OCI-LY7 (cell line): ENCODE measurements around the gene GRK3. TPM values are rescaled to one million over a fixed set of nuclear protein-coding genes. Genes with fewer than 3 reads are reported as not detected.
"Not testable (repeated sequence)": the region's sequence is repeated elsewhere in the genome, so short reads cannot be mapped to it uniquely, and the experiment has no call there.

ENCODE experiments used
- BruUV-seq: library from RNA; stranded (reverse); fragments of 400-500 nt; replicated peaks from 2 replicates; lab custom pipeline; 2021; lab: Mats Ljungman, UMichigan
- CTCF ChIA-PET: fragments of 300-600 bp; sonication (Branson Sonifier 250); formaldehyde crosslinking; loops from one replicate; lab custom pipeline; 2022; ENCODE audit warnings: antibody characterized with exemption; ENCODE audit not compliant: unreplicated experiment; lab: Charles Lee
- POLR2A ChIA-PET: fragments of 300-600 bp; sonication (Branson Sonifier 250); formaldehyde crosslinking; loops from one replicate; lab custom pipeline; 2022; ENCODE audit warnings: antibody characterized with exemption; lab: Charles Lee
- DNase-seq: peaks from one replicate; pipeline ENCODE4 v3.0.0-alpha.2; 2015; ENCODE audit warnings: low spot score
- H2AFZ ChIP-seq: fragments of 200-600 bp; sonication (generic), shearing (Covaris generic); 2 replicates; pipeline ENCODE4 v1.6.1; 2014; ENCODE audit warnings: mild to moderate bottlenecking, antibody characterized with exemption, low read length, moderate library complexity
- H3K27ac ChIP-seq: fragments of 200-600 bp; sonication (generic); 2 replicates; pipeline ENCODE4 v1.5.1; 2014; ENCODE audit warnings: mixed run types, low read depth, mild to moderate bottlenecking, moderate library complexity, low read length, inconsistent platforms; ENCODE audit not compliant: poor library complexity, severe bottlenecking
- H3K36me3 ChIP-seq: fragments of 200-600 bp; sonication (generic); 2 replicates; pipeline ENCODE4 v1.6.1; 2014; ENCODE audit warnings: mild to moderate bottlenecking, antibody characterized with exemption, low read length, moderate library complexity, mixed read lengths; ENCODE audit not compliant: insufficient read depth
- H3K4me1 ChIP-seq: fragments of 200-600 bp; sonication (generic); 2 replicates; pipeline ENCODE4 v1.5.1; 2014; ENCODE audit warnings: mild to moderate bottlenecking, low read length; ENCODE audit not compliant: insufficient read depth, poor library complexity, severe bottlenecking
- H3K4me2 ChIP-seq: fragments of 200-600 bp; sonication (generic); 2 replicates; pipeline ENCODE4 v1.6.1; 2014; ENCODE audit warnings: mild to moderate bottlenecking, low read length
- H3K4me3 ChIP-seq: fragments of 200-600 bp; sonication (generic); 2 replicates; pipeline ENCODE4 v1.5.1; 2014; ENCODE audit warnings: mild to moderate bottlenecking, low read depth, low read length; ENCODE audit not compliant: poor library complexity, severe bottlenecking
- H3K79me2 ChIP-seq: fragments of 200-600 bp; sonication (generic); 2 replicates; pipeline ENCODE4 v1.6.1; 2016; ENCODE audit warnings: low read depth, mild to moderate bottlenecking, low read length, moderate library complexity, mixed read lengths; ENCODE audit not compliant: insufficient read depth
- H3K9me2 ChIP-seq: fragments of 200-600 bp; sonication (generic); 2 replicates; pipeline ENCODE4 v1.6.1; 2016; ENCODE audit warnings: mild to moderate bottlenecking, low read length, mixed read lengths; ENCODE audit not compliant: insufficient read depth
- H3K9me3 ChIP-seq: fragments of 200-600 bp; sonication (generic); 2 replicates; pipeline ENCODE4 v1.6.1; 2014; ENCODE audit warnings: mild to moderate bottlenecking, mixed run types, low read length, mixed read lengths
- H4K20me1 ChIP-seq: fragments of 200-600 bp; sonication (generic); 2 replicates; pipeline ENCODE4 v1.6.1; 2014; ENCODE audit warnings: mild to moderate bottlenecking, antibody characterized with exemption, low read length, moderate library complexity, mixed read lengths; ENCODE audit not compliant: insufficient read depth
- EZH2phosphoT487 ChIP-seq: fragments of 200-600 bp; sonication (generic); IDR thresholded peaks from 2 replicates; pipeline ENCODE4 v1.6.1; 2018; ENCODE audit warnings: low read depth, borderline replicate concordance, mild to moderate bottlenecking, mixed run types, antibody characterized with exemption, low read length, moderate library complexity, mixed read lengths
- intact Hi-C: fragments of 100-400 bp; cut with micrococcal nuclease; formaldehyde crosslinking; loops from one replicate; pipeline ENCODE4 v1.10.0; 2022; ENCODE audit not compliant: unreplicated experiment
- total RNA-seq, 2 experiments: library from RNA; depleted of rRNA in 1 of 2; stranded (reverse); fragments of >200 nt in 1 of 2; shearing (Covaris generic) in 1 of 2; gene quantifications; 2 replicates each; pipeline ENCODE4 v1.2.3, GENCODE V29; 2014 to 2022
- TF ChIP-seq, protein P1 (sequence below): fragments of 200-600 bp; sonication (generic); conservative IDR thresholded peaks from 2 replicates; pipeline ENCODE4 v1.5.1; 2014; ENCODE audit warnings: mild to moderate bottlenecking, antibody characterized with exemption, low read length, moderate library complexity, mixed read lengths

Gene GRK3
- total RNA-seq, 2 experiments from 2014 or later: 14.2 to 39.3 TPM

- H3K4me1 ChIP-seq: no peaks in the 10 kb centered on the region
- POLR2A ChIA-PET: no interaction called here
- DNase-seq: no peak
- H3K27ac ChIP-seq: no peak overlapping the region
- H3K4me3 ChIP-seq: no peak overlapping the region
- no peaks in the 10 kb centered on the region for H3K9me2 ChIP-seq
- TF ChIP-seq, protein P1, sequence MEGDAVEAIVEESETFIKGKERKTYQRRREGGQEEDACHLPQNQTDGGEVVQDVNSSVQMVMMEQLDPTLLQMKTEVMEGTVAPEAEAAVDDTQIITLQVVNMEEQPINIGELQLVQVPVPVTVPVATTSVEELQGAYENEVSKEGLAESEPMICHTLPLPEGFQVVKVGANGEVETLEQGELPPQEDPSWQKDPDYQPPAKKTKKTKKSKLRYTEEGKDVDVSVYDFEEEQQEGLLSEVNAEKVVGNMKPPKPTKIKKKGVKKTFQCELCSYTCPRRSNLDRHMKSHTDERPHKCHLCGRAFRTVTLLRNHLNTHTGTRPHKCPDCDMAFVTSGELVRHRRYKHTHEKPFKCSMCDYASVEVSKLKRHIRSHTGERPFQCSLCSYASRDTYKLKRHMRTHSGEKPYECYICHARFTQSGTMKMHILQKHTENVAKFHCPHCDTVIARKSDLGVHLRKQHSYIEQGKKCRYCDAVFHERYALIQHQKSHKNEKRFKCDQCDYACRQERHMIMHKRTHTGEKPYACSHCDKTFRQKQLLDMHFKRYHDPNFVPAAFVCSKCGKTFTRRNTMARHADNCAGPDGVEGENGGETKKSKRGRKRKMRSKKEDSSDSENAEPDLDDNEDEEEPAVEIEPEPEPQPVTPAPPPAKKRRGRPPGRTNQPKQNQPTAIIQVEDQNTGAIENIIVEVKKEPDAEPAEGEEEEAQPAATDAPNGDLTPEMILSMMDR: no peak
- TF ChIP-seq EZH2phosphoT487: no peak
- peaks cover 5% of the 10 kb centered on the region; the same call in 1 of the 2 replicates for H3K9me3 ChIP-seq
- CTCF ChIA-PET: no interaction called here
- no TSS peak for BruUV-seq
- intact Hi-C loops: no loop called here
- 0 out of 2 replicates have a peak, but pooled peaks cover 3% of the 10 kb centered on the region for H4K20me1 ChIP-seq
- peaks cover 3% of the 10 kb centered on the region; the same call in 1 of the 2 replicates for H3K36me3 ChIP-seq
- no peak overlapping the region for H2AFZ ChIP-seq
- peaks cover 5% of the 10 kb centered on the region; the same call in 1 of the 2 replicates for H3K79me2 ChIP-seq
- no peak overlapping the region for H3K4me2 ChIP-seq
Measured at GRCh38 chr22:25598609-25599008, 34.1 kb downstream of the GRK3 start.

- Histone ChIP-seq H3K4me1 (no peaks in the 10 kb centered on the region), H4K20me1 (0 out of 2 replicates have a peak, but pooled peaks cover 8% of the 10 kb centered on the region), H3K4me3 (no peak overlapping the region), H2AFZ (no peak overlapping the region), H3K79me2 (0 out of 2 replicates have a peak, but pooled peaks cover 4% of the 10 kb centered on the region), H3K9me2 (no peaks in the 10 kb centered on the region), H3K4me2 (no peak overlapping the region), H3K27ac (no peak overlapping the region), H3K9me3 (no peaks in the 10 kb centered on the region), H3K36me3 (no peaks in the 10 kb centered on the region)
- intact Hi-C loops: no loop called here
- ChIA-PET POLR2A (no interaction called here), CTCF (no interaction called here)
- TF ChIP-seq, protein P1: no peak
- no peak for TF ChIP-seq EZH2phosphoT487
- DNase-seq: no peak
- no TSS peak for BruUV-seq
Measured at GRCh38 chr22:25602445-25602844, 38.0 kb downstream of the GRK3 start.

GRCh38 chr22:25602916-25603315 is 38.4 kb downstream of the GRK3 start:
- Histone ChIP-seq H4K20me1 (0 out of 2 replicates have a peak, but pooled peaks cover 8% of the 10 kb centered on the region), H3K79me2 (0 out of 2 replicates have a peak, but pooled peaks cover 4% of the 10 kb centered on the region), H3K36me3 (no peaks in the 10 kb centered on the region), H2AFZ (no peak overlapping the region), H3K4me3 (no peak overlapping the region), H3K4me2 (no peak overlapping the region), H3K27ac (no peak overlapping the region), H3K9me2 (no peaks in the 10 kb centered on the region), H3K9me3 (no peaks in the 10 kb centered on the region), H3K4me1 (no peaks in the 10 kb centered on the region)
- ChIA-PET POLR2A (no interaction called here), CTCF (no interaction called here)
- intact Hi-C loops: no loop called here
- TF ChIP-seq EZH2phosphoT487: no peak
- TF ChIP-seq, protein P1: no peak
- DNase-seq: no peak
- no TSS peak for BruUV-seq

- POLR2A ChIA-PET, H3K79me2 ChIP-seq, H3K4me3 ChIP-seq, DNase-seq, H4K20me1 ChIP-seq, H3K4me2 ChIP-seq, H2AFZ ChIP-seq, H3K27ac ChIP-seq, H3K9me2 ChIP-seq, CTCF ChIA-PET, H3K9me3 ChIP-seq, H3K4me1 ChIP-seq, H3K36me3 ChIP-seq, intact Hi-C loops, BruUV-seq: not testable (repeated sequence)
Measured at GRCh38 chr22:25605146-25605545, 40.7 kb downstream of the GRK3 start.
